GM18498 (cell line): ENCODE measurements around the gene ADAT2.

ENCODE experiments used
- ATAC-seq: cut with Tn5 transposase; IDR thresholded peaks from one replicate; pipeline ENCODE4 v1.9.1; 2021; ENCODE audit warnings: mild to moderate bottlenecking, moderate library complexity; ENCODE audit not compliant: unreplicated experiment

ADAT2 gene

DNA sequence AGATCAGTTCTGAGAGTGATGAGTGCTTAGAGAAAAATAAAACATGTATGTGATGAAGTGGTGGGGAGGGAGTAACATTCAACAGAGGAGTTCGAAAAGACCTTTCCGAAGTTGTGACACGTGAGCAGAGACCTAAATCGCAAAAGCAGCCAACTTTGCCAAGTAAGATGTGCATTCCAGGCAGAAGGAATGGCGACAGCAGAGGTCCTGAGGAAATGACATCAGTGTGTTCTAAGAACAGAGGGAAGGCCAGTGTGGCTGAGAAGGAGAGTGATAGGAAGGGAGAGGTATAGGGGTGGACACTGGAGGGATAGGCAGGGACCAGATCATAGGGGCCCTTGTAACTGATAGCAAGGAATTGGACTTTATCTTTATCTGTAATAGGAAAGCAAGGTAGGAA lies 51.3 kb downstream of the ADAT2 start:
- ATAC-seq, result no peak

DNA sequence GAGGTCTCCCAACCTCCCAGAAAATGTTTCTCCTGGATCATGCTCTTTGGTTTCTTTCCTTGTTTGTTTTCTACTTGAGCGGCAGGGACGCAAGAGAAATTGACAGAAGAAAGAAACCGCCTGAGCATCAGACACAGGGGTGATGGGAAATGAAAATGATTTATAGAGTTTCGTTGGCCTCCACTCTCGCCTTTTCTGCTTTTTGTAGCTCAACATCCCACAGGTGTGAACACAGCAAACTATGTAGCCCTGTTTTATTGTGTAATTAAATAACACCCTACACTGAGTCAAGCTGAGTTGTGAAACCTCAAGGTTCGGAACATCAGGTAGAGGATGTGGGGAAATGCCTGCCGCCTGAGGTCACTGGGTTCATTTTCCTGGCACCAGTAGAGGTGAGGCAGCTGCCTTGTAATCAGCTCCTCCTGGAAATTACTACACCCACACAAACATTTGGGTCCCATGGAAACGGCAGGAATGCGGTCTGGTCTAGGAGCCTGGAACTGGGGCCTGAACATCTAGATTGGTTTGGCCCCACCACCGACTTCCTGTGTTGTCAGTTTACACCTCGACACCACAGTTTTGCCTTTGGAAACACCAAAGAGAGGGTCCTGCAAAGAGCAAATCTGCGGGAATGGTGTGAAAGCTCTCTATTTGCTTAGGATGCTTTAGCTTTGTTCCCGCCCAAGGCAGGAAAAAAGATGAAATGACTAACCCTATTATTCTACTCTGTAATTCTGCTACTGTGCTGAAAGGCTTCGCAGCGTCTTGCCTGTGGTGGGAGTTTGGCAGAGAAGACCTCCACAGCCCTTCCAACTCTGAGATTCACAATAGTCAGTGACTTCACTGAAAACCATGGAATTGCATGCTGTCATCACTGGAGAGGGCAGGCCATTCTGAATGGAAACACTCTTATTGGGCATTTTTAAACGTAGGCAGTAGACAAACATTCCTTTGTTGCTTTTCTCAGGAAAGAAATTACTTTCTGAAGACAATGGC lies 53.0 kb downstream of the ADAT2 start:
- no peak for ATAC-seq

DNA sequence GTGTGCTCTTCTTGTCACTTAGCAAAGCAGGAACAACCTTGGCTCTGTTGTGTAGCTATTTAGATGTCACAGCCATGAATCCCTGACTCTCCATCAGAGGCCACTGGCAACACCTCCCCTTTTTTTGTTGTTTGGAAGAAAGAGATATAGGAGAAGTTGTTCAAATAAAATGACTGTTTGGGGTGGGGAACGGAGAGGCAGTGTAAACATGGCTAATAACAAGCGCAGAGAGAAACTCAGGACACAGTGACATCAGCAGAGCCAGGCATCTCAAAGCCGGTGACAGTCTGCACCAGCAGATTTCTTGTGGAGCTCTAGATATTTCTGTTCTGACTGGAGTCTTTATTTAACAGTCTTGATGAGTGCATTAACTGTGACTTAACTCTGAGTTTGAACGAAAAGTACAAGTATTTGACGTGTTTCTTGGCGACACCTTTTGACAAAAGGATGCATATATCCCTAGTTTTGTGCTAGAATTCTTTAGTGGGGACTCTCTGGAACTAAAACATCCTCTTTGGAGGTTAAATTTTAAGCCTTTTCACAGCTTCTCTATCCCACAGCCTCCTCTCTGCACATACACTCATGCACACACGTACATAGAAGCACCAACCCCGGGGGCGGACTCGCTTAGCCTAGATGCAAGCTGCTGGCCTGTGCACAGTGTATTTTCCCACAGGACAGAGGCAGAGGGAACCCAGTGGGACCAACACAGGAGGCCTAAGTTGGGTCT lies 53.8 kb downstream of the ADAT2 start:
- ATAC-seq, result no peak

DNA sequence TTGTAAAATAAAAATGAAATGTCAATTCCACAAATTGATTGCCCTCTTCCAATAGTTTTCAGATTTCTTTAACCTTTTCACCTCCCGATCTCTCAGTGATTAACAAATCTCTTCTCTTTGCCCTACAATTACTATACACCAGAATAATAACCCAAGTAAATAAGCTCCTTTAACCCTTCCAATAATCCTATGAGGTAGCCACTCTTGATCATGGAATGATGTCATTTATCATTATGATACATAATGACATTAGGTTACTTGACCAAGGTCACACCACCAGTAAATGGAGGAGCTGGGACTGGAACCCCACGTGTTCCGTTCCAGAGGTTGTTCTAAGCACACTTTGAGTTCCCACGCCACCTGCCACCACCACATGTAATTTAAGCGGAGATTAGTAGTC lies 54.8 kb downstream of the ADAT2 start:
- ATAC-seq, result no peak

DNA sequence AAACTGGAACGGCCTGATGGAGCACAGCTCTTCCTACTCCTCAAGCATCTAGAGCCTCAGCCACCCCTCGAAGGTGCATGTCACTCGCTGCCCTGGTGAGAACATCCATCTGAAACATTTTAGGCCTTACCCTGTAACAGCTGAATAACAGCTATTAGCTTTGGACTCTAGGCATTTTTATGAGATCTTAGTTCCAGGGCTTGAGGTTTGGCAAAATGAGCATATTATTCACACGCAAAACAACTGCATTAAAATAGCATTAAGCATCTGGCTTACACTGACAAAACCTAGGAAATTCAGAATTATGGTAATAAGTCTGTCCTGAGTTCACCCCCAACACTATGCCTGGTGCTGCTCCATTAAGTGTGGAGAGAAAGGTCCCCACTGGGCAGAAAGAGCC lies 56.1 kb downstream of the ADAT2 start:
- ATAC-seq, result no peak

DNA sequence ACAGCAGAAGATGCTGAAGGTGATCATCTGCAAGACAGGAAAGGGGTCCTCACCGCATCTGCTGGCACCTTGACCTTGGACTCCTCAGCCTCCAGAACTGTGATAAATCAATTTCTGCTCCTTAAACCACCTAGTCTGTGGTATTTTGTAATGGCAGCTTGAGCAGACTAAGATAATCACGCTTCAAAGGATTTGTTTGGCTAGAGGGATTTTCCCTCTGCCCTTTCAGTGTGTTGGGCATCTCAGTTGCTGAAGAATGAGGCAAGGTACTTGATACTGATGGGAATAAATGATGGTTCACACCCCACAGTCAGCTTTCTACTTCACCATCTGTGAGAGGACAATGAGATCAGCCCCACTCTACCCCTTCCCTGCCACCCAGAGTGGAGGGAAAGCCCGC lies 60.2 kb downstream of the ADAT2 start:
- no peak for ATAC-seq

DNA sequence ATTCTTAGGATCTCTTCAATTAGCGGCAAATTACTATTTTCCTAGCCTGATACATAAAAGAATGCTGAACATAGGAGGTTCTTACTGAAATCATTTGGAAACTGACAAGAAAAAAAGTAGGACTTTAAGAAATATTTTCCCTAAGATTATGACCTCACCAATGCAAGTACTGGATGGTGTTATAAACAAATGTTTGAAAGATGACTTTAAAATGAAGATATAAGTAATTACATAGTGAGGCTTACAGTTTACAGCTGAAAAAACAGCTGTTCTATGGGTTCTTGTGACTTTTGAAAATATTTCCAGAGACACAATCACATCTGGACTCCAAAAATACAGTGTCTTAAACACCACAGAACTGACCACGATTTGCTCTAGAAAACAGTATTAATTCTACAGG lies 64.9 kb downstream of the ADAT2 start:
- ATAC-seq, result no peak

DNA sequence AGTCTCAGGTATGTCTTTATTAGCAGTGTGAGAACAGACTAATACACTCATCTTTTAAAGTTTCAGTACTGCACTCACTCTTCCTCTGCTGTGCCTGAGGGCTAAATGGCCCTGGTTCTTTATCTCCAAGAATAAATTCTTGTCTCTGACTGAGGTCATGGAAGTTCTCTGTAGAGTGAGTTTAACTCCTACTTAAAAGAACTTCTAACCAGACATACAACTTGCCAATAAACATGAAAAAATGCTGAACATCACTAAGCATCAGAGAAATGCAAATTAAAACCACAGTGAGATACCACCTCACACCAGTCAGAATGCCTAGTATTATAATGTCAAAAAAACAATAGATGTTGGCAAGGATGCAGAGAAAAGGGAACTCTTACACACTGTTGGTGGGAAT lies 73.6 kb downstream of the ADAT2 start:
- ATAC-seq, result no peak

DNA sequence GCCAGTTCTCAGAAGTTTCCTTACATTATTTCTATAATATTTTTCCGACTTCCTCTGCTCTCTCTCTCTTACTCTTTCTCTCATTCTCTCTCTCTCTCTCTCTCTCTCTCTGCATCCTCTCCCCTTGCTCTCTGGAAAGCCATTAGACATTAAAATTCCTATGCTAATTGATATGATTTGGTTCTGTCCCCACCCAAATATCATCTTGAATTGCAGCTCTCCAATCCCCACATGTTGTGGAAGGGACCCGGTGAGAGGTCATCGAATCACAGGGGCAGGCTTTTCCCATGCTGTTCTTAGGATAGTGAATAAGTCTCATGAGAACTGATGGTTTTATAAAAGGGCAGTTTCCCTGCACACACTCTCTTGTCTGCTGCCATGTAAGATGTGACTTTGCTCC lies 74.1 kb downstream of the ADAT2 start:
- no peak for ATAC-seq

DNA sequence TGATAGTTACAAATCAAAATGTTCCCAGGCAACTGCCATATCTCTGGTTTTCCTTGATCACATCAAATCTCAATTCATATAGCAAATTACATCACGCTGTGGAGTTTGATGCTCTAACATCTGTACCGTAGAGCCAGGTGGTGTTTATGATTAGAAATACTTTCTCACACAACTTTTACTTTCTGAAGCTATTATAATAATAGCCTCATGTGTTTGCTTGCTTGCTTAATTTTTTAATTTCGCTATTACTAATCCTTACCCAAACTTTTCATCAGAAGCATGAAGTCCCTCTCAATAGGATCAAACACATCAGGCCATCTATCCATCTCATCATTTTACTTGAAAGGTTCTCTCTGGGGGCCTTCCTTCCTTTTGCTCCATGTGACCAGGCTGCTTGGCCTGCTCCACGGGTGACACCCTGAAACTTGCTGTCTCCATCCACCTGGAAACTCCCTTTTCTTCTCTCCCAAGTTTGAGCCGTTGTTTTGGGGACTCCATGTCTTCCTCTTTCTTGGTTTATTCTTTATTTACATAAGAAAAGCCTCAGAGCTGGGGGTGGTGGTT lies 75.4 kb downstream of the ADAT2 start:
- ATAC-seq, result no peak

DNA sequence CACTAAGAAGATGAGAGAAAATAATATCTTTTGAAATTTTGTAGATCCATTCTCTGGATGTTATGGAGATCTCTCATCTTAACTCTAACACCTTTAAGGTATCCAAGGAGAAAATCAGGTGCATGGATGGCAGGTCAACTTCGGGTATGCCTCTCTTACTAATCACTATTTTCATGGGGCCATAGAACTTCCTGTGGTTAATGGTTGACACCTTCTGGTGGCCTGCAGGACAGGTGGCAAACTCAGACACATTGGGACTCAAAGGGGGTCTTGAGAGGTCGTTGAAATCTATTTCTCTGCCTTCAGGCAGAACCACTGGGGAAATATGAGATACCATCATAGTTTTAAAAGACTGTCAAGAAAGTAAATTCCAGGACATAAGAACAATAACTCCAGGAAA lies 76.5 kb downstream of the ADAT2 start:
- no peak for ATAC-seq
